ENCODE results near the gene CLCN1. TPM values are rescaled to one million over a fixed set of nuclear protein-coding genes. Genes with fewer than 3 reads are reported as not detected.
"Not testable (repeated sequence)": the region's sequence is repeated elsewhere in the genome, so short reads cannot be mapped to it uniquely, and the experiment has no call there.

CLCN1 gene
- total RNA-seq, 1 experiment from 2014 or later, result not detected

- DNase-seq (ENCODE audit: low read depth), result no peak
Observed at GRCh38 chr7:143384661-143385631, 69.0 kb downstream of the CLCN1 start.

GRCh38 chr7:143385891-143386781 lies 70.2 kb downstream of the CLCN1 start:
- no peak for DNase-seq (ENCODE audit: low read depth)

GRCh38 chr7:143387156-143387975 lies 71.5 kb downstream of the CLCN1 start:
- DNase-seq (ENCODE audit: low read depth), result no peak

GRCh38 chr7:143388051-143388450 lies 72.1 kb downstream of the CLCN1 start:
- DNase-seq (ENCODE audit: low read depth), result no peak

GRCh38 chr7:143388491-143389101 lies 72.7 kb downstream of the CLCN1 start:
- DNase-seq (ENCODE audit: low read depth), result no peak

- no peak for DNase-seq (ENCODE audit: low read depth)
Observed at GRCh38 chr7:143389316-143390103, 73.6 kb downstream of the CLCN1 start.

- DNase-seq (ENCODE audit: low read depth), result no peak
Observed at GRCh38 chr7:143390104-143390772, 74.3 kb downstream of the CLCN1 start.

- DNase-seq (ENCODE audit: low read depth), result no peak
Observed at GRCh38 chr7:143390773-143391317, 74.9 kb downstream of the CLCN1 start.

GRCh38 chr7:143391462-143392404 lies 75.8 kb downstream of the CLCN1 start:
- DNase-seq (ENCODE audit: low read depth), result no peak

GRCh38 chr7:143392427-143392826 lies 76.5 kb downstream of the CLCN1 start:
- DNase-seq (ENCODE audit: low read depth), result not testable (repeated sequence)

GRCh38 chr7:143392875-143393266 lies 77.0 kb downstream of the CLCN1 start:
- no peak for DNase-seq (ENCODE audit: low read depth)

- DNase-seq (ENCODE audit: low read depth), result no peak
Observed at GRCh38 chr7:143393267-143394041, 77.5 kb downstream of the CLCN1 start.

- DNase-seq (ENCODE audit: low read depth), result no peak
Observed at GRCh38 chr7:143394068-143394467, 78.2 kb downstream of the CLCN1 start.

- no peak for DNase-seq (ENCODE audit: low read depth)
Observed at GRCh38 chr7:143394777-143395176, 78.9 kb downstream of the CLCN1 start.

GRCh38 chr7:143395187-143396149 lies 79.6 kb downstream of the CLCN1 start:
- no peak for DNase-seq (ENCODE audit: low read depth)

- no peak for DNase-seq (ENCODE audit: low read depth)
Observed at GRCh38 chr7:143396182-143396581, 80.3 kb downstream of the CLCN1 start.
